KG1 (cell line): ENCODE data around the gene CHSY1.

ENCODE experiments used
- DNase-seq: peaks from one replicate; lab custom pipeline; 2025; lab: John Stamatoyannopoulos, UW

CHSY1 gene

DNA sequence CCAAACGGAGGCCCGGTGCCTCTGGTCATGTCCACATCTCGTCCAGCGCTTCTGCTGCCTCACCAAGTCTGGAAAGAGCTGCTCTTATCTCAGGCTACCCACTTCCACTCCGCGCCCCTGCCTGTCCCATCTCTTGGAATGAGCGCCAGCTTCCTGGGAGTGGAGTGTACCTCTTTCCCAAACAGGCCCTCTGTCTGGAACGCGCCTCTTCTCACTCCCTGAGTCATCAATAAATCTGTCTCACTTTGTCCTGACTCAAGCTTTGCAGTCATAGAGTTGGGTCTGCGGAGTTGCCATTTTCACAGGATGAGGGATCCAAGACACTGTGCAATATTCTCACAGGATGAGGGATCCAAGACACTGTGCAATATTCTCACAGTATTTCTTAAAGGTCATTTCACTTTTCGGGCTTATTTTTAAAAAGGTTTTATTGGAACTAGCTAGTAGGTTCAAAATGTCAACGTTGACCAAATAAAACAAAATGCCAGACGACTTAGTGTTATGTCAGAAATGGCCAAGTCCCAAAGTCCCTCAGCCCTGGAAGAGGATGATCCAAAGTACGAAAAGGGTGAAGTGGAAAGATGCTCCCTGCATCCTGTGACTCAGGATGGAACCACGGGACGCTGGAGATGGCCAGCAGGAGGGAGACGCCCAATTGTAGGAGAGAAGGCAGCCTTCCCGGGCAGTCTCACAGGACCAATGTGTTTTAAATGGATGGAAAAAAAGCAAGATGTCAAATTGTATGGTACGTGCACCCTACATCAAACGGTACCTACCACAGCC, 81.1 kb downstream of the CHSY1 start:
- DNase-seq, result no peak

DNA sequence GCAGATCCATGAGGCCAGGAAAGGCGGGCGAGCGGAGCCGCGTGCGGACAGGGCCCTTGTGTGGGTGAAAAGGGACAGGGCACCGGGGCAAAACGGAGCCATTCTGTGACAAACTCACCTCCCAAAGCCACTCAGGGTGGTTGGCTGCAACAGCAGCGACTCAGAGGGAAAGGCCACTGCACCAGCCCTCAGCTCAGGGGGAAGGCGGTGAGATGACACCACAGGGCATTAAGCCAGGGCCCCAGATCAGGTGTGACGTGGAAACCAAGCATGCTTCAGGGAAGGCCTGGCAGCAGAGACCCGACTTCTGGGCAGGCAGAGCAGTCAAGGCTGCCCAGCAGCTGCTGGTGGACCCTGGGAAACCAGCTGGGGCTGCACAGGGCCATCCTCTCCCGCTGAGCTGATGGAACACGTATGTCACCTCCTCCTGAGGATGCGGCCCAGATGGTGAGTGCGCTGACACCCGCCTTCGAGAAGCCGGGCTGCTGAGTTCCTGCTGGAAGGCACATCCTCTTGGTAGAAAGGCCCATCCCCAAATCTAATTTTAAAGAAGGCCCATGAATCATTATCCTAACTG, 82.3 kb downstream of the CHSY1 start:
- no peak for DNase-seq

GRCh38 chr15:101168898-101169494, 82.9 kb downstream of the CHSY1 start:
- DNase-seq, result no peak

- peak; percentile 39 for DNase-seq
These were observed 83.4 kb downstream of the CHSY1 start for GRCh38 chr15:101168463-101168824.

DNA sequence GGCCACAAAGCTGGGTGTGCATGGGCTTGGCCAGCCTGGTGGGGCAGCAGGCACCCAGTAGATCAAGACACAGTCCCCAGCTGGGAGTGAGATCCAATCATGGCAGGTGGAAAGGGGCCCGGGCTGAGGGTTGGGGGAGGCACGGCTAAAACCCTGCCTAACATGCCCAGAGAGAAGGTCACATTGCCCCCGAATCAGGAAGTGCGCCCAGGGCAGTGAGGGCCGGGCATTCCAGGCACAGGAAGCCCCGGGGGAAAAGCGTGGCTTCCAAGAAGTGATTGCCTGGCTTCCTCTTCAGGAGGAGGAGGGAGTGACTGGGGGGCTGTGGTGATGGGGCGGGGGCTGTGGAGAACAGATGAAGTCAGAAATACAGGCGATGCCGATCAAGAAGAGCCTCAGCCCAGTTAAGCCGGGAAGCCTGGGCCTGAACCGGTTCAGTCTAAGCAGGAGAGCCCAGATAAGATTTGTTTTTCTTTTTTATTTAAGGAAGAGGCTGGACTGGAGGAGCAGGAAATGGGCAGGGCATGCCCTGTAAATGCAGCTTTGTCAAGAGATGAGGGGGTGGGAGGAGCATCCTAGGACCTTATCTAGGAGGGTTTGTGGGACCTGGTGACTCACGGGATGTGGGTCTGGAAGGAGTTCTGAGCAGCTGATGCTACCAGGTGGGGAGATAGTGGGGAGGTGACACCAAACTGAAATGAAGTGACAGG, 83.9 kb downstream of the CHSY1 start:
- peak; percentile 51 for DNase-seq

DNA sequence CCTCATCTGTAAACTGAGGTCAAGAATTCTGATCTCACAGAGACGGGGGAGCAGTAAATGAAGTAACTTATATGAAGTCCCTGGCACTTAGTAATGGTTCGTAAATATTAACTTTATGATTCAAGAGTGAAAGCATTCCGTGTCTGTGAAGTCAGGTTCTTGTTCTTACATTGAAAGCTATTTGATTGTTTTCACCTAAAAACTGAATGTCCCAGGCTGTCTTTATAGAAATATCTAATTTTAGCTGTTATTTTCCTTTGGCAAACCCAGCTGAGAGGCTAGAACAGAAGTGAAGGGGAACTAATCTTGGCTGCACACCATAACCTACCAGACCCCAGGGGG, 84.5 kb downstream of the CHSY1 start:
- DNase-seq, result peak; percentile 51

- no peak for DNase-seq
These were observed 85.9 kb downstream of the CHSY1 start for GRCh38 chr15:101165905-101166471.

- DNase-seq, result no peak
These were observed 89.0 kb downstream of the CHSY1 start for GRCh38 chr15:101162701-101163483.

DNA sequence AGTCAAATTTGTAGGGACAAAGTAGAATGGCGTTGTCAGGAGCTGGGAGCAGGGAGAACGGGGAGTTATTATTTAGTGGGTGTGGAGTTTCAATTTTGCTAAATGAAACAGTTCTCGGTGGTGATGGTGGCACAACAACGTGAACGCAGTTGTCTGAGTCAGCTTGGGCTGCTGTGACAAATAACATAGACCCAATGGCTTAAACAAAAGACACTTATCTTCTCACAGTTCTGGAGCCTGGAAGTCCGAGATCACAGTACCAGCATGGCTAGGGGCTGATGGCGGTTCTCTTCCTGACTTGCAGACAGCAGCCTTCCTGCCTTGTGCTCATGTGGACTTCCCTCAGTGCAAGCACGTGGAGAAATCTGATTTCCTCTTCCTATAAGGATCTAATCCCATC, 90.2 kb downstream of the CHSY1 start:
- no peak for DNase-seq

GRCh38 chr15:101159936-101160815, 91.7 kb downstream of the CHSY1 start:
- DNase-seq, result no peak

- DNase-seq, result no peak
These were observed 92.5 kb downstream of the CHSY1 start for GRCh38 chr15:101159096-101159935.

- no peak for DNase-seq
These were observed 93.4 kb downstream of the CHSY1 start for GRCh38 chr15:101158166-101159095.

DNA sequence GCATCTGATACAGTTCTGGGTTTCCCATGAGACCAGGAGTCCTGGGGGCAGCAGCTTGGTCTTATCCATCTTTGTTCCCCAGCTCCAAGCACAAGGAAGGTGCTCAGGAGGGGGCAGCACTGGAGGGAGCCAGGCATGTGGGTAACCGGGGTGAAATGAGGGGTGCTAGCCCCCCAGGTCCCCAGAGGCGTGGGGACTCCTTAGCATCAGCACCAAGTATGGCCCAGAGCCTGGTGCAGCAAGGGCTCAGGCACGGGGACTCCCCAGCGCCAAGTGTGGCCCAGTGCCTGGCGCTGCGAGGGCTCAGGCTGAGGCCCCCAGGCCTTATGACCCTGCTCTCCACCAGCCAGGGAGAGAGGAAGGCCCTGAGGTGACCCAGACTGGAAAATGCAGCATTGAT, 94.1 kb downstream of the CHSY1 start:
- DNase-seq, result no peak

DNA sequence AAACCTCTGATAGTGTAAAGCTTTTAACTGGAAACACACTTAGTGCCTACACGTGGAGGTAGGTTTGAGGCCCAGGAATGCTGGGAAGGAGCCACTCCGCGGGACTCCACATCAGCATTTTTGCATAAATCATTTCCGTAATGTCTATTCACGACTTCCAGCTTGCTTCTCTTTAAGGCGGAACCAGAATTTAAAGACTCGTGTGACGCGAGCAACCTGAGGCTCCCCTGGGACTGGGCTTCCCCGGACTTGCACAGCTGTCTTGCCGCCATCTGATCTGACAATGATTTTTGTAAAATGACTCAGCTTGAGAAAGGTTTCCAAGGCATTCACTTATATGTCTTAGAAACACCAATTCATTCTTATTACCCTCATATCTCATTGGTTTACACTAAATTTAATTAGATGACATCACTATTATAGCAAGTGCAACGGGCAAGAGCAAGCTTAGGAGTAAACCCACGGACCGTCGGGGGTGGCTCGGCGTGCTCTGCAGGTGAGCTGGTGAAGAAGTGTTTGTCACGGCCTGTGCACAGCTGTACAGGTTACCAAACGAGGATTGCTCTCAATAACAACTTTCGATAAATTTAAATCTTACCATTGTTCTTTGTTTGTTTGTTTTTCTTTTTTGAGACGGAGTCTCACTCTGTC, 95.2 kb downstream of the CHSY1 start:
- no peak for DNase-seq

- DNase-seq, result no peak
These were observed 95.8 kb downstream of the CHSY1 start for GRCh38 chr15:101156061-101156460.

GRCh38 chr15:101153801-101154656, 97.8 kb downstream of the CHSY1 start:
- no peak for DNase-seq

- no peak for DNase-seq
These were observed 98.9 kb downstream of the CHSY1 start for GRCh38 chr15:101152914-101153313.
